MV-4-11 (cell line): ENCODE data around the gene NOTCH4.

Experiments
- DNase-seq: peaks from one replicate; lab custom pipeline; 2025; lab: John Stamatoyannopoulos, UW

The NOTCH4 gene

GRCh38 chr6:32181148-32181702 lies 42.6 kb downstream of the NOTCH4 start:
- DNase-seq = no peak

GRCh38 chr6:32179766-32180405 lies 44.0 kb downstream of the NOTCH4 start:
- no peak for DNase-seq

- DNase-seq = no peak
Measured at GRCh38 chr6:32178547-32179440, 45.1 kb downstream of the NOTCH4 start.

- DNase-seq = peak; percentile 100
Measured at GRCh38 chr6:32177788-32178546, 45.9 kb downstream of the NOTCH4 start, which contains the start of gene RNF5. RNF5 (plus strand) TSS chr6:32178405; CDS start chr6:32178512, 107 bp downstream.

GRCh38 chr6:32177183-32177787 lies 46.6 kb downstream of the NOTCH4 start:
- peak; percentile 43 for DNase-seq

GRCh38 chr6:32176476-32177182 lies 47.2 kb downstream of the NOTCH4 start:
- DNase-seq = no peak

GRCh38 chr6:32175711-32176475 lies 48.0 kb downstream of the NOTCH4 start, which contains the start of gene AGPAT1:
AGPAT1 (minus strand) TSS chr6:32176084; CDS start chr6:32171496, 4,588 bp downstream.
- DNase-seq = peak; percentile 92

GRCh38 chr6:32175322-32175710 lies 48.6 kb downstream of the NOTCH4 start:
- DNase-seq = no peak

GRCh38 chr6:32174416-32174815 lies 49.5 kb downstream of the NOTCH4 start:
- no peak for DNase-seq

- DNase-seq = no peak
Measured at GRCh38 chr6:32173051-32173727, 50.7 kb downstream of the NOTCH4 start.

- no peak for DNase-seq
Measured at GRCh38 chr6:32171234-32171633, 52.6 kb downstream of the NOTCH4 start.

GRCh38 chr6:32170294-32170693 lies 53.6 kb downstream of the NOTCH4 start:
- DNase-seq = no peak

GRCh38 chr6:32168807-32169591 lies 54.9 kb downstream of the NOTCH4 start:
- no peak for DNase-seq

GRCh38 chr6:32168350-32168749 lies 55.5 kb downstream of the NOTCH4 start:
- DNase-seq = no peak

- no peak for DNase-seq
Measured at GRCh38 chr6:32167761-32168262, 56.1 kb downstream of the NOTCH4 start.

- no peak for DNase-seq
Measured at GRCh38 chr6:32167154-32167760, 56.6 kb downstream of the NOTCH4 start.

GRCh38 chr6:32166411-32167061 lies 57.3 kb downstream of the NOTCH4 start:
- no peak for DNase-seq

GRCh38 chr6:32164295-32164694 lies 59.6 kb downstream of the NOTCH4 start, which contains the start of gene EGFL8:
EGFL8 (plus strand) TSS chr6:32164595; CDS start chr6:32166166, 1,571 bp downstream.
- DNase-seq = no peak
